Caco-2 (cell line): ENCODE results near the gene SIGLEC15. TPM values are rescaled to one million over a fixed set of nuclear protein-coding genes. Genes with fewer than 3 reads are reported as not detected.

Experiments
- Bru-seq: library from RNA; stranded (reverse); fragments of 400-500 nt; gene quantifications from one replicate; lab custom pipeline; 2021; lab: Mats Ljungman, UMichigan
- BruChase-seq, 2 experiments: library from RNA; stranded (reverse); fragments of 400-500 nt; gene quantifications; one replicate each; lab custom pipeline; 2021; lab: Mats Ljungman, UMichigan
- BruUV-seq: library from RNA; stranded (reverse); fragments of 400-500 nt; replicated peaks from 2 replicates; lab custom pipeline; 2021; lab: Mats Ljungman, UMichigan
- CTCF ChIA-PET: fragments of 300-600 bp; sonication (Branson Sonifier 250); formaldehyde crosslinking; loops from one replicate; lab custom pipeline; 2022; ENCODE audit warnings: antibody characterized with exemption; lab: Charles Lee
- POLR2A ChIA-PET: fragments of 300-600 bp; sonication (Branson Sonifier 250); formaldehyde crosslinking; loops from one replicate; lab custom pipeline; 2022; ENCODE audit warnings: antibody characterized with exemption; lab: Charles Lee
- DNase-seq, 2 experiments: peaks; one replicate each; pipeline versions ENCODE4 v3.0.0 to v3.0.0-alpha.2; 2020 to 2022
- H3K27me3 ChIP-seq: replicated peaks from 2 replicates; pipeline ENCODE4 v1.6.0; 2011; ENCODE audit warnings: low read length; ENCODE audit not compliant: control insufficient read depth, insufficient read depth
- H3K36me3 ChIP-seq: 2 replicates; pipeline ENCODE4 v1.5.1; 2011; ENCODE audit warnings: low read length; ENCODE audit not compliant: control insufficient read depth, insufficient read depth
- H3K4me1 ChIP-seq: fragments of 250-450 bp; sonication (Bioruptor Pico); 2 replicates; pipeline ENCODE4 v1.5.1; 2020; ENCODE audit warnings: mild to moderate bottlenecking
- H3K4me3 ChIP-seq: 2 replicates; pipeline ENCODE4 v1.5.1; 2011; ENCODE audit warnings: low read depth, mild to moderate bottlenecking, control low read depth, low read length
- H3K9me3 ChIP-seq: fragments of 250-450 bp; sonication (Bioruptor Pico); 2 replicates; pipeline ENCODE4 v1.5.1; 2020; ENCODE audit warnings: mild to moderate bottlenecking, moderate library complexity
- H3K27ac Mint-ChIP-seq: one replicate; pipeline ENCODE4 v1.8.0; 2022; ENCODE audit warnings: mixed read lengths; ENCODE audit not compliant: unreplicated experiment
- H3K27me3 Mint-ChIP-seq: one replicate; pipeline ENCODE4 v1.8.0; 2022; ENCODE audit warnings: mixed read lengths; ENCODE audit not compliant: insufficient read depth, unreplicated experiment
- H3K36me3 Mint-ChIP-seq: one replicate; pipeline ENCODE4 v1.8.0; 2022; ENCODE audit warnings: mild to moderate bottlenecking, mixed read lengths; ENCODE audit not compliant: insufficient read depth, unreplicated experiment
- H3K4me1 Mint-ChIP-seq: one replicate; pipeline ENCODE4 v1.8.0; 2022; ENCODE audit warnings: low read depth, mixed read lengths; ENCODE audit not compliant: unreplicated experiment
- H3K4me3 Mint-ChIP-seq: one replicate; pipeline ENCODE4 v1.8.0; 2022; ENCODE audit warnings: mild to moderate bottlenecking, moderate library complexity, mixed read lengths; ENCODE audit not compliant: unreplicated experiment
- H3K9me3 Mint-ChIP-seq: one replicate; pipeline ENCODE4 v1.8.0; 2022; ENCODE audit warnings: mixed read lengths; ENCODE audit not compliant: unreplicated experiment
- CTCF ChIP-seq, 2 experiments: fragments of 200-600 bp in 1 of 2; IDR thresholded peaks; 1 replicate in 1 of 2; 2 replicates in 1 of 2; pipeline versions ENCODE4 v1.5.1 to v1.8.0; 2011 to 2022; ENCODE audit warnings: antibody characterized with exemption in 1 of 2, control low read depth in 1 of 2, inconsistent platforms in 1 of 2, low read depth in 1 of 2, low read length in 1 of 2, mild to moderate bottlenecking in 1 of 2, moderate library complexity in 1 of 2; ENCODE audit not compliant: insufficient read depth in 1 of 2, severe bottlenecking in 1 of 2, unreplicated experiment in 1 of 2
- intact Hi-C: fragments of 100-400 bp; cut with micrococcal nuclease; formaldehyde crosslinking; loops from one replicate; pipeline ENCODE4 v1.10.0; 2022; ENCODE audit not compliant: unreplicated experiment
- long read RNA-seq: library from polyadenylated mRNA; stranded (forward); transcript quantifications from one replicate; pipeline ENCODE4 v2.0.0, GENCODE V29; 2022
- total RNA-seq: library from RNA; stranded (reverse); gene quantifications from 2 replicates; pipeline ENCODE4 v1.2.3, GENCODE V29; 2022

Gene SIGLEC15, protein sequence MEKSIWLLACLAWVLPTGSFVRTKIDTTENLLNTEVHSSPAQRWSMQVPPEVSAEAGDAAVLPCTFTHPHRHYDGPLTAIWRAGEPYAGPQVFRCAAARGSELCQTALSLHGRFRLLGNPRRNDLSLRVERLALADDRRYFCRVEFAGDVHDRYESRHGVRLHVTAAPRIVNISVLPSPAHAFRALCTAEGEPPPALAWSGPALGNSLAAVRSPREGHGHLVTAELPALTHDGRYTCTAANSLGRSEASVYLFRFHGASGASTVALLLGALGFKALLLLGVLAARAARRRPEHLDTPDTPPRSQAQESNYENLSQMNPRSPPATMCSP
- total RNA-seq (not detected in 2 replicates), Bru-seq, nascent RNA (percentile 15 among the genes with signal in this experiment), BruChase-seq, experiment 1, labeled RNA remaining after a 2-hour chase (percentile 5 among the genes with signal in this experiment), BruChase-seq, experiment 2, labeled RNA remaining after a 6-hour chase (percentile 5 among the genes with signal in this experiment)
- long read RNA-seq = 0 reads

DNA sequence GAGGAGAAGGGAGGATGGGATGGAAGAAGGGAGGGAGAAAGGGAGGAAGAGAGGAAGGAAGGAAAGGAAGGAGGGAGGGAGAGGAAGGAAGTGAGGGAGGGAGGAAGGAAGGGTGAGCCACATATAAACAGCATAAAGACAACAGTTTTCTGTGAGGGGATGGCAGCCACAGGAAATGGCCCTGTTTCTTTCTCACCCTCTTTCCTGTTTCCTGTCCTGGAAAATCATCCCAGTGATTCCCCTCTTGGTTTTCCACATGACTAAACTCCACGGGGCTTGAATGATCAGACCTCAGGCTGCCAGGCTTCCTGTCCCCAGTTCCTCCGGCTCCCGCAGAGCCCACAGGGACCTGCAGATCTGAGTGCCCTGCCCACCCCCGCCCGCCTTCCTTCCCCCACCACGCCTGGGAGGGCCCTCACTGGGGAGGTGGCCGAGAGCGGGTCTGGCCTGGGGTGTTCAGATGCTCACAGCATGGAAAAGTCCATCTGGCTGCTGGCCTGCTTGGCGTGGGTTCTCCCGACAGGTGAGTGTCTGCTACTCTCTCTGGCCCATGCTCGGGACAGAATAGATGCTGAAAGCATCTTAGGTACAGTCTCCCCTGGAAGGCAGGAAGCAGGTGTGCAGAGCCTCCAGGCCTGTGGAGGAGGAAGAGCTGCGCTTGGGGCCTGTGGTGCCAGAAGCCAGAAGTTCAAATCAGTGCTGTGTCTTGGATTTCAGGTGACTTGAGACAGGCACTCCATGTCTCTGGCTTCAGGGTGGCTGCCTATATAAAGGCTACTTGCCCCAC, at the start of gene SIGLEC15:
Gene SIGLEC15, plus strand, starts transcription at position 418 of the 787 bp plus-strand sequence. Its CDS starts 54 bp downstream, at position 472.
- POLR2A ChIA-PET = no interaction called here
- Mint-ChIP-seq H3K36me3 (no peaks in the 10 kb centered on the region), H3K9me3 (no peaks in the 10 kb centered on the region), H3K4me1 (no peaks in the 10 kb centered on the region), H3K27ac (no peak within 1 kb of the TSS), H3K27me3 (no peaks in the 10 kb centered on the region), H3K4me3 (no peak within 1 kb of the TSS)
- CTCF ChIA-PET = no interaction called here
- Histone ChIP-seq H3K4me1 (peaks cover 26% of the 10 kb centered on the region), H3K36me3 (no peaks in the 10 kb centered on the region), H3K4me3 (no peak within 1 kb of the TSS), H3K9me3 (no peaks in the 10 kb centered on the region), H3K27me3 (no peaks in the 10 kb centered on the region)
- intact Hi-C loops = no loop called here
- no peak for DNase-seq
- no peak for TF ChIP-seq CTCF (IDR thresholded peaks at IDR 0.05; ENCODE audit: insufficient read depth in 1 of 2, low read depth in 1 of 2, low read length in 1 of 2, severe bottlenecking in 1 of 2, unreplicated experiment in 1 of 2)
- no TSS peak for BruUV-seq

- ChIA-PET POLR2A (no interaction called here), CTCF (no interaction called here)
- Mint-ChIP-seq H3K9me3 (no peaks in the 10 kb centered on the region), H3K4me3 (no peak overlapping the region), H3K36me3 (no peaks in the 10 kb centered on the region), H3K27me3 (no peaks in the 10 kb centered on the region), H3K4me1 (no peaks in the 10 kb centered on the region), H3K27ac (no peak overlapping the region)
- Histone ChIP-seq H3K4me3 (no peak overlapping the region), H3K36me3 (no peaks in the 10 kb centered on the region), H3K27me3 (no peaks in the 10 kb centered on the region), H3K4me1 (no peaks in the 10 kb centered on the region), H3K9me3 (no peaks in the 10 kb centered on the region)
- no TSS peak for BruUV-seq
- intact Hi-C loops = no loop called here
- no peak for DNase-seq
- no peak for TF ChIP-seq CTCF (IDR thresholded peaks at IDR 0.05; ENCODE audit: insufficient read depth in 1 of 2, low read depth in 1 of 2, low read length in 1 of 2, severe bottlenecking in 1 of 2, unreplicated experiment in 1 of 2)
Observed at GRCh38 chr18:45775743-45776142, 49.7 kb upstream of the SIGLEC15 start.

DNA sequence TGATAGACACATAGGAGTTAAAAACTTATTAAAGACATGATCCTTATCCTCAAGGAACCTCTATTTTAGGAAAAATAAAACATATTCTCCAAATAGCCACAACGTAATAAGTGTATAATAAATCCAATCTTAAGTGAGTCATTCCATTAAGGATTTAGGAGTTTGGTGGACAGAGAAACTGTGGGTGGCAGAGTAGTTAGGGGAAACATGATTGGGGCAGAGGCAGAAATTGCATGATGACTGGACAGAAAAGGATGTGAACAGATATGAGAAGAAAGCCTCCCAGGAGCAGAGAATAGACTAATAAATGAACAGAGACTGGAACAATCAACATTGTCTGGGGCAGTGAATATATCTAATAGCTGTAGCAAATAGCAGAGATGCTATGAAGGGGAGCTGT, 48.1 kb upstream of the SIGLEC15 start:
- H3K27ac Mint-ChIP-seq = no peak overlapping the region
- no peaks in the 10 kb centered on the region for H3K4me1 Mint-ChIP-seq
- H3K4me3 Mint-ChIP-seq = no peak overlapping the region
- no peak overlapping the region for H3K4me3 ChIP-seq
- no peaks in the 10 kb centered on the region for H3K36me3 Mint-ChIP-seq
- no peaks in the 10 kb centered on the region for H3K9me3 Mint-ChIP-seq
- no peaks in the 10 kb centered on the region for H3K9me3 ChIP-seq
- ChIA-PET POLR2A (no interaction called here), CTCF (no interaction called here)
- H3K27me3 ChIP-seq = no peaks in the 10 kb centered on the region
- no peaks in the 10 kb centered on the region for H3K4me1 ChIP-seq
- BruUV-seq = no TSS peak
- intact Hi-C loops = no loop called here
- no peaks in the 10 kb centered on the region for H3K36me3 ChIP-seq
- H3K27me3 Mint-ChIP-seq = no peaks in the 10 kb centered on the region
- DNase-seq = no peak
- no peak for TF ChIP-seq CTCF (IDR thresholded peaks at IDR 0.05; ENCODE audit: insufficient read depth in 1 of 2, low read depth in 1 of 2, low read length in 1 of 2, severe bottlenecking in 1 of 2, unreplicated experiment in 1 of 2)
